ENCODE results near the gene OSBPL1A.

The OSBPL1A gene

GRCh38 chr18:24114924-24115549, 282.6 kb downstream of the OSBPL1A start:
- no peak for DNase-seq

- no peak for DNase-seq
Observed at GRCh38 chr18:24112874-24113615, 284.6 kb downstream of the OSBPL1A start.

GRCh38 chr18:24112464-24112863, 285.2 kb downstream of the OSBPL1A start:
- DNase-seq, result no peak
